ENCODE results near the gene LGI2. TPM values are rescaled to one million over a fixed set of nuclear protein-coding genes. Genes with fewer than 3 reads are reported as not detected.

LGI2 gene
- total RNA-seq, 1 donor from 2014 or later = 1.6 TPM

DNA sequence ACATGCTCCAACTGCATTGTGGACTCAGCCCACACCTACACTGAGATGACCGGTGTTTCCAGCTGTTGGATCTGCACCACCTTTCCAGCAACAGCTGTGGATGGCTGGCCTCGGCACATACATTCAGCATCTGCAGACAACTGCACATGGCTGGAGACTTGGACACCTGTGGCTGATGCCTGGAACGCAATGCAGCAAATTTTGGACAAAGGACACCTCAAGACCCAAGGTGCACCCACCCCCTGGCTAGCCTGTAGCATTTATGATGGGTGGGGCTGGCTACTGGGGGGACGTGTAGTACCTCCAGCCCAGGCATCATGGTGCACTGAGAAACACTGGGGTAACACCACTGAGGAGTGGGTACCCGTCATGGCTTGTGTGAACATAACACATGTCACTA is 60.6 kb downstream of the LGI2 start:
- H3K4me3 ChIP-seq (ENCODE audit: low read length in 3 of 3) = no peak overlapping the region
- peaks cover 0 to 3% (median 0%) of the 10 kb centered on the region in 3 donors for H3K9me3 ChIP-seq (ENCODE audit: control insufficient read depth in 3 of 3, low read length in 3 of 3)
- no peaks in the 10 kb centered on the region for H3K36me3 ChIP-seq (ENCODE audit: control insufficient read depth in 3 of 3, insufficient read depth in 3 of 3, low read length in 3 of 3)
- no peaks in the 10 kb centered on the region for H3K4me1 ChIP-seq (ENCODE audit: control insufficient read depth in 3 of 3, insufficient read depth in 3 of 3, low read length in 3 of 3)
- no peaks in the 10 kb centered on the region for H3K27me3 ChIP-seq (ENCODE audit: control insufficient read depth in 3 of 3, insufficient read depth in 3 of 3, low read length in 3 of 3)
- no peak overlapping the region for H3K27ac ChIP-seq (ENCODE audit: low read depth, low read length)
- no peak overlapping the region for H3K9ac ChIP-seq (ENCODE audit: low read depth in 1 of 3, low read length in 3 of 3)

DNA sequence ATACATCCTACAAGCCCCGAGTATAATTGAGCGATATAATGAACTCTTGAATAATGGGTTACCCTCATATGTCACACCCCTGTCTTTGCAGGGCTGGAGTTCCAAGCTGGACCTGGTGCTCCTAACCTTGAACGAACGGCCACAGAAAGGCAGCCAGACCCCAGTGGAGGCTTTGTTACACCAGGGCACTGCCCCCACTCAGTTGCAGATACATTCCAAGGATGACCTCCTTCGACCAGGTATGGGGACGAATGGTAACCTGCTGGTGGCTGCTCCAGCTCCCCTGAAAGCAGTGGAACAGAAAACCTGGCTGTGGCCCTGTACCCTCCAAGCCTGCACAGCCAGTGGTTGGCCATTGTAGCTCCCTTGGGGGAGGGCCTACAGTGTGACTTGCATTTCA is 61.3 kb downstream of the LGI2 start:
- Histone ChIP-seq H3K4me3 (ENCODE audit: low read length in 3 of 3) (no peak overlapping the region), H3K36me3 (ENCODE audit: control insufficient read depth in 3 of 3, insufficient read depth in 3 of 3, low read length in 3 of 3) (no peaks in the 10 kb centered on the region), H3K27me3 (ENCODE audit: control insufficient read depth in 3 of 3, insufficient read depth in 3 of 3, low read length in 3 of 3) (no peaks in the 10 kb centered on the region), H3K27ac (ENCODE audit: low read depth, low read length) (no peak overlapping the region), H3K9ac (ENCODE audit: low read depth in 1 of 3, low read length in 3 of 3) (no peak overlapping the region), H3K4me1 (ENCODE audit: control insufficient read depth in 3 of 3, insufficient read depth in 3 of 3, low read length in 3 of 3) (no peaks in the 10 kb centered on the region), H3K9me3 (ENCODE audit: control insufficient read depth in 3 of 3, low read length in 3 of 3) (peaks cover 0 to 3% (median 0%) of the 10 kb centered on the region in 3 donors)

- Histone ChIP-seq H3K27ac (ENCODE audit: low read depth, low read length) (no peak overlapping the region), H3K9ac (ENCODE audit: low read depth in 1 of 3, low read length in 3 of 3) (no peak overlapping the region), H3K9me3 (ENCODE audit: control insufficient read depth in 3 of 3, low read length in 3 of 3) (peaks cover 0 to 3% (median 0%) of the 10 kb centered on the region in 3 donors), H3K36me3 (ENCODE audit: control insufficient read depth in 3 of 3, insufficient read depth in 3 of 3, low read length in 3 of 3) (no peaks in the 10 kb centered on the region), H3K4me1 (ENCODE audit: control insufficient read depth in 3 of 3, insufficient read depth in 3 of 3, low read length in 3 of 3) (no peaks in the 10 kb centered on the region), H3K4me3 (ENCODE audit: low read length in 3 of 3) (no peak overlapping the region), H3K27me3 (ENCODE audit: control insufficient read depth in 3 of 3, insufficient read depth in 3 of 3, low read length in 3 of 3) (no peaks in the 10 kb centered on the region)
Observed at GRCh38 chr4:24968992-24969391, 61.8 kb downstream of the LGI2 start.

DNA sequence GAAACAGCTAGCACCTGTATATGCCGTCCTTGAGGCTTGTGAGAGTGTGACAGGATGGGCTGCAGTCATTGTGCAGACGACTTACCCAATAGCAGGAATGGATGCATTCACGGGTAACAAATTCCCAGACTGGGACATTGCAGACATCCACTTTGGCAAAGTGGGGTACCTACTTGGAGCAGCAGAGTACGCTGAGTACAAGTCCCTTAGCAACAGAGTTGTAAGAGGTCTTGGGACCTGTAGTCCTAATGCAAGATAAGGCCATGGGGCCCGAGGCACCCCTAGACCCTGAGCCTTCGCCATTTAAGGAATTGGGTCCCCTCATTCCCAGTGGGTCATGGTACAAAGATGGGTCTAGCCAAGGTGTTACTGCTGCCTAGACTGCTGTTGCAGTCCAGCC is 62.5 kb downstream of the LGI2 start:
- H3K36me3 ChIP-seq (ENCODE audit: control insufficient read depth in 3 of 3, insufficient read depth in 3 of 3, low read length in 3 of 3) = no peaks in the 10 kb centered on the region

GRCh38 chr4:24967346-24967745 is 63.4 kb downstream of the LGI2 start:
- H3K27ac ChIP-seq (ENCODE audit: low read depth, low read length) = no peak overlapping the region
- no peaks in the 10 kb centered on the region for H3K4me1 ChIP-seq (ENCODE audit: control insufficient read depth in 3 of 3, insufficient read depth in 3 of 3, low read length in 3 of 3)
- no peak overlapping the region for H3K4me3 ChIP-seq (ENCODE audit: low read length in 3 of 3)
- peaks cover 0 to 3% (median 0%) of the 10 kb centered on the region in 3 donors for H3K9me3 ChIP-seq (ENCODE audit: control insufficient read depth in 3 of 3, low read length in 3 of 3)
- H3K9ac ChIP-seq (ENCODE audit: low read depth in 1 of 3, low read length in 3 of 3) = no peak overlapping the region
- H3K27me3 ChIP-seq (ENCODE audit: control insufficient read depth in 3 of 3, insufficient read depth in 3 of 3, low read length in 3 of 3) = no peaks in the 10 kb centered on the region
- no peaks in the 10 kb centered on the region for H3K36me3 ChIP-seq (ENCODE audit: control insufficient read depth in 3 of 3, insufficient read depth in 3 of 3, low read length in 3 of 3)

More for the DNA sequence above, 62.5 kb downstream of the LGI2 start:
- no peaks in the 10 kb centered on the region for H3K27me3 ChIP-seq (ENCODE audit: control insufficient read depth in 3 of 3, insufficient read depth in 3 of 3, low read length in 3 of 3)
- peaks cover 0 to 3% (median 0%) of the 10 kb centered on the region in 3 donors for H3K9me3 ChIP-seq (ENCODE audit: control insufficient read depth in 3 of 3, low read length in 3 of 3)
- H3K9ac ChIP-seq (ENCODE audit: low read depth in 1 of 3, low read length in 3 of 3) = no peak overlapping the region
- H3K27ac ChIP-seq (ENCODE audit: low read depth, low read length) = no peak overlapping the region
- H3K4me1 ChIP-seq (ENCODE audit: control insufficient read depth in 3 of 3, insufficient read depth in 3 of 3, low read length in 3 of 3) = no peaks in the 10 kb centered on the region
- no peak overlapping the region for H3K4me3 ChIP-seq (ENCODE audit: low read length in 3 of 3)

DNA sequence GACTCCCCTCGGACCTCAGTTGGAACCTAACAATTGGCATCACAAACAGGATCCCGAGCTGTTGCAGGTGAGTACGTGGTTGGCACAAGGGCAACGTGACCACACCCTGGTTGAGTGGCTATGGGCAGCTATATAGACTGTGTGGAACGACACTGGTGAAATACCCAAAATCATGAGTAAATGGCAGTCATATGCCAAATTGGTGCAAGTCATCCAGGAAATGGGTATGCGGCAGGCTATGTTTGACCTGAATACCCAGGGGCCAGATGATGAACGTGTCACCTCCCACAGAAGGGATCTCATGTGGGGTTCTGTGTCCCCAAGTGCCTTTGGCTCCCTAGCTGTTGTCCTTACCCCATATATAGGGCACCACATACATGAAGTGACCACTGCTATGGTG is 64.7 kb downstream of the LGI2 start:
- Histone ChIP-seq H3K4me1 (ENCODE audit: control insufficient read depth in 3 of 3, insufficient read depth in 3 of 3, low read length in 3 of 3) (no peaks in the 10 kb centered on the region), H3K36me3 (ENCODE audit: control insufficient read depth in 3 of 3, insufficient read depth in 3 of 3, low read length in 3 of 3) (no peaks in the 10 kb centered on the region), H3K27me3 (ENCODE audit: control insufficient read depth in 3 of 3, insufficient read depth in 3 of 3, low read length in 3 of 3) (no peaks in the 10 kb centered on the region), H3K27ac (ENCODE audit: low read depth, low read length) (no peak overlapping the region), H3K4me3 (ENCODE audit: low read length in 3 of 3) (no peak overlapping the region), H3K9ac (ENCODE audit: low read depth in 1 of 3, low read length in 3 of 3) (no peak overlapping the region), H3K9me3 (ENCODE audit: control insufficient read depth in 3 of 3, low read length in 3 of 3) (peaks cover 0 to 3% (median 0%) of the 10 kb centered on the region in 3 donors)

DNA sequence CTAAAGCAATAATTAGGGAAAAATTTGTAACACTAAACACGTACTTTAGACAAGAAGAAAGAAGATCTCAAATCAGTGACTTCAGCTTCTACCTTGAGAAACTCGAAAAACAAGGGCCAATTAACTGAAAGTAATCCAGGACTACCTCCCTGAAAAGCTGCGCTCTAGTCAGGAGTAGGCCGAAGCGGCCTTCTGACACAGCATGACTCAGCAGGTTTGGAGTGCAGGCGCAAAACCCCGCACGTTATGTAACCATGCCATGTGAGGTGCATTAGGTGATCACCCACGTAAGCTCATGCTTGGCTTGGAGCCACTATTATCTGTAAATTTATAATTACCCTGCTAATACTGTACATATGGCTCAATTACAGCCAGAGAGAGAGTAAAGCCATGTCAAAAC is 65.1 kb downstream of the LGI2 start:
- H3K4me1 ChIP-seq (ENCODE audit: control insufficient read depth in 3 of 3, insufficient read depth in 3 of 3, low read length in 3 of 3) = no peaks in the 10 kb centered on the region
- no peak overlapping the region for H3K27ac ChIP-seq (ENCODE audit: low read depth, low read length)

GRCh38 chr4:24963277-24963676 is 67.5 kb downstream of the LGI2 start:
- no peak overlapping the region for H3K9ac ChIP-seq (ENCODE audit: low read depth in 1 of 3, low read length in 3 of 3)
- H3K4me1 ChIP-seq (ENCODE audit: control insufficient read depth in 3 of 3, insufficient read depth in 3 of 3, low read length in 3 of 3) = no peaks in the 10 kb centered on the region
- H3K9me3 ChIP-seq (ENCODE audit: control insufficient read depth in 3 of 3, low read length in 3 of 3) = peaks cover 0 to 3% (median 0%) of the 10 kb centered on the region in 3 donors
- H3K27ac ChIP-seq (ENCODE audit: low read depth, low read length) = no peak overlapping the region
- H3K27me3 ChIP-seq (ENCODE audit: control insufficient read depth in 3 of 3, insufficient read depth in 3 of 3, low read length in 3 of 3) = no peaks in the 10 kb centered on the region
- no peaks in the 10 kb centered on the region for H3K36me3 ChIP-seq (ENCODE audit: control insufficient read depth in 3 of 3, insufficient read depth in 3 of 3, low read length in 3 of 3)
- no peak overlapping the region for H3K4me3 ChIP-seq (ENCODE audit: low read length in 3 of 3)

More for the DNA sequence above, 65.1 kb downstream of the LGI2 start:
- Histone ChIP-seq H3K9me3 (ENCODE audit: control insufficient read depth in 3 of 3, low read length in 3 of 3) (peaks cover 0 to 3% (median 0%) of the 10 kb centered on the region in 3 donors), H3K4me3 (ENCODE audit: low read length in 3 of 3) (no peak overlapping the region), H3K36me3 (ENCODE audit: control insufficient read depth in 3 of 3, insufficient read depth in 3 of 3, low read length in 3 of 3) (no peaks in the 10 kb centered on the region), H3K27me3 (ENCODE audit: control insufficient read depth in 3 of 3, insufficient read depth in 3 of 3, low read length in 3 of 3) (no peaks in the 10 kb centered on the region), H3K9ac (ENCODE audit: low read depth in 1 of 3, low read length in 3 of 3) (no peak overlapping the region)

DNA sequence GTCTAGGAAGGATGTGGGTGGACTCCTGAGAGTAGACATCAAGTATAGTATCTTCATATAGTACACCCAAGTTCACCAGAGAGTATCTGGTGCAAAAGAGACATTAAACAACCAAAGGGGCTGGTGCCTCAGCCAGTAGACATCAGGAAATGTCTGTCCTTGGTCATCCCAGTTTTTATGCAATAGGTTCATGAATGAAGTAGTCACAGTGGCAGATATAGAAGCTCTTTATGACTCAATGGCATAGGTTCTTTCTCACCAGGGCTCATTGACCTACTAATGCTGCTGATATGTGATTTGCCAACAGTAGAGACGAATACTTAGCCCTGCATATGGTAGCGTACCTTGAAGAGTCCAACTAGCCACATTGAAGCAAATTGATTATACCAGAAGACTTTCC is 72.9 kb downstream of the LGI2 start:
- H3K36me3 ChIP-seq (ENCODE audit: control insufficient read depth in 3 of 3, insufficient read depth in 3 of 3, low read length in 3 of 3) = no peaks in the 10 kb centered on the region
- H3K27me3 ChIP-seq (ENCODE audit: control insufficient read depth in 3 of 3, insufficient read depth in 3 of 3, low read length in 3 of 3) = no peaks in the 10 kb centered on the region
- no peaks in the 10 kb centered on the region for H3K9me3 ChIP-seq (ENCODE audit: control insufficient read depth in 3 of 3, low read length in 3 of 3)
- H3K27ac ChIP-seq (ENCODE audit: low read depth, low read length) = no peak overlapping the region
- H3K4me1 ChIP-seq (ENCODE audit: control insufficient read depth in 3 of 3, insufficient read depth in 3 of 3, low read length in 3 of 3) = no peaks in the 10 kb centered on the region
- H3K9ac ChIP-seq (ENCODE audit: low read depth in 1 of 3, low read length in 3 of 3) = no peak overlapping the region
- H3K4me3 ChIP-seq (ENCODE audit: low read length in 3 of 3) = no peak overlapping the region

DNA sequence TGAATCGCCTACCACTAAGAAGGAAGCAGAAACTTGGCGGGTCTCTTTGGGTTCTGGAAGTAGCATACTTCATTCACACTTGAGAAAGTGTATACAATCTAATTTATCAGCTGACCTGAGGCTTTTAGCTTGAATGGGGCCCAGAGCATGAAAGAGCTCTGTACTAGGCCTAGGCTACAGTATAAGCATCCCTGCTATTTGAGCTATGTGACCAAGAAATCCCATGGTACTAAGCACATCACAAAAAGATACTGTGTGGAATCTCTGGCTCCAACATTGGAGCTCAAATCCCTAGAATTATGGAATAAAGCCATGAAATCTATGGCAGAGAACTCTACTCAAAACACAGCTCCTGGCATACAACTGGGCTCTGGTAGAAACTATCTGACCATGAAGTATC is 74.0 kb downstream of the LGI2 start:
- Histone ChIP-seq H3K4me1 (ENCODE audit: control insufficient read depth in 3 of 3, insufficient read depth in 3 of 3, low read length in 3 of 3) (no peaks in the 10 kb centered on the region), H3K9me3 (ENCODE audit: control insufficient read depth in 3 of 3, low read length in 3 of 3) (no peaks in the 10 kb centered on the region), H3K9ac (ENCODE audit: low read depth in 1 of 3, low read length in 3 of 3) (no peak overlapping the region), H3K36me3 (ENCODE audit: control insufficient read depth in 3 of 3, insufficient read depth in 3 of 3, low read length in 3 of 3) (no peaks in the 10 kb centered on the region), H3K27ac (ENCODE audit: low read depth, low read length) (no peak overlapping the region), H3K27me3 (ENCODE audit: control insufficient read depth in 3 of 3, insufficient read depth in 3 of 3, low read length in 3 of 3) (no peaks in the 10 kb centered on the region), H3K4me3 (ENCODE audit: low read length in 3 of 3) (no peak overlapping the region)

GRCh38 chr4:24956091-24956490 is 74.7 kb downstream of the LGI2 start:
- Histone ChIP-seq H3K27me3 (ENCODE audit: control insufficient read depth in 3 of 3, insufficient read depth in 3 of 3, low read length in 3 of 3) (no peaks in the 10 kb centered on the region), H3K4me1 (ENCODE audit: control insufficient read depth in 3 of 3, insufficient read depth in 3 of 3, low read length in 3 of 3) (no peaks in the 10 kb centered on the region), H3K27ac (ENCODE audit: low read depth, low read length) (no peak overlapping the region), H3K36me3 (ENCODE audit: control insufficient read depth in 3 of 3, insufficient read depth in 3 of 3, low read length in 3 of 3) (no peaks in the 10 kb centered on the region), H3K9ac (ENCODE audit: low read depth in 1 of 3, low read length in 3 of 3) (no peak overlapping the region), H3K9me3 (ENCODE audit: control insufficient read depth in 3 of 3, low read length in 3 of 3) (no peaks in the 10 kb centered on the region), H3K4me3 (ENCODE audit: low read length in 3 of 3) (no peak overlapping the region)

All from skeletal muscle tissue (tissue), 4 donors.